DOHH2 (cell line): ENCODE data around the gene SIAH1.

Experiments
- H3F3A ChIP-seq: fragments of 200-600 bp; sonication (generic), shearing (Covaris generic); 2 replicates; pipeline ENCODE4 v1.6.0; 2016; ENCODE audit warnings: antibody characterized with exemption, mild to moderate bottlenecking; ENCODE audit not compliant: control insufficient read depth, insufficient read depth
- H3K27ac ChIP-seq: fragments of 200-600 bp; sonication (generic); 2 replicates; pipeline ENCODE4 v1.5.1; 2014; ENCODE audit warnings: low read depth, mild to moderate bottlenecking, low read length, moderate library complexity
- H3K27me3 ChIP-seq: fragments of 200-600 bp; sonication (generic); 2 replicates; pipeline ENCODE4 v1.6.1; 2014; ENCODE audit warnings: mild to moderate bottlenecking, low read length, mixed read lengths; ENCODE audit not compliant: control insufficient read depth
- H3K36me3 ChIP-seq: fragments of 200-600 bp; sonication (generic); 2 replicates; pipeline ENCODE4 v1.6.1; 2014; ENCODE audit warnings: mild to moderate bottlenecking, low read length, moderate library complexity, mixed read lengths; ENCODE audit not compliant: control insufficient read depth
- H3K4me1 ChIP-seq: fragments of 200-600 bp; sonication (generic); 2 replicates; pipeline ENCODE4 v1.6.1; 2014; ENCODE audit warnings: mild to moderate bottlenecking, low read length, mixed read lengths; ENCODE audit not compliant: control insufficient read depth
- H3K4me2 ChIP-seq: fragments of 200-600 bp; sonication (generic); 2 replicates; pipeline ENCODE4 v1.6.0; 2014; ENCODE audit warnings: mild to moderate bottlenecking, low read length, moderate library complexity
- H3K4me3 ChIP-seq: fragments of 200-600 bp; sonication (generic); 2 replicates; pipeline ENCODE4 v1.5.1; 2014; ENCODE audit warnings: mild to moderate bottlenecking, low read length, mixed read lengths
- H3K79me2 ChIP-seq: fragments of 200-600 bp; sonication (generic); 2 replicates; pipeline ENCODE4 v1.6.1; 2014; ENCODE audit warnings: mild to moderate bottlenecking, low read length, mixed read lengths; ENCODE audit not compliant: control insufficient read depth
- H3K9me2 ChIP-seq: fragments of 200-600 bp; sonication (generic); replicated peaks from 2 replicates; pipeline ENCODE4 v1.6.1; 2014; ENCODE audit warnings: mild to moderate bottlenecking, low read length, mixed read lengths; ENCODE audit not compliant: control insufficient read depth
- H3K9me3 ChIP-seq: fragments of 200-600 bp; sonication (generic); 2 replicates; pipeline ENCODE4 v1.6.1; 2014; ENCODE audit warnings: antibody characterized with exemption, low read length, mixed read lengths; ENCODE audit not compliant: control insufficient read depth, insufficient read depth
- H4K20me1 ChIP-seq: fragments of 200-600 bp; sonication (generic); 2 replicates; pipeline ENCODE4 v1.6.0; 2014; ENCODE audit warnings: low read depth, mild to moderate bottlenecking, antibody characterized with exemption, low read length, moderate library complexity; ENCODE audit not compliant: control insufficient read depth, insufficient read depth
- EZH2phosphoT487 ChIP-seq: fragments of 200-600 bp; sonication (generic); IDR thresholded peaks from 2 replicates; pipeline ENCODE4 v1.6.1; 2017; ENCODE audit warnings: borderline replicate concordance, mild to moderate bottlenecking, antibody characterized with exemption, low read length, moderate library complexity, mixed read lengths
- TF ChIP-seq, protein P1 (sequence below): fragments of 200-600 bp; sonication (generic); IDR thresholded peaks from one replicate; pipeline ENCODE4 v1.5.1; 2014; ENCODE audit warnings: antibody characterized with exemption, mild to moderate bottlenecking, low read depth, low read length; ENCODE audit not compliant: poor library complexity, severe bottlenecking

The SIAH1 gene

GRCh38 chr16:48433116-48433849, 48.1 kb upstream of the SIAH1 start:
- no peaks in the 10 kb centered on the region for H3K36me3 ChIP-seq
- H3K4me3 ChIP-seq = no peak overlapping the region; the same call in 1 of the 2 replicates
- no peaks in the 10 kb centered on the region for H4K20me1 ChIP-seq
- no peaks in the 10 kb centered on the region for H3K9me3 ChIP-seq
- H3K4me1 ChIP-seq = peaks cover 50% of the 10 kb centered on the region
- H3K27me3 ChIP-seq = peaks cover 8% of the 10 kb centered on the region; the same call in 1 of the 2 replicates
- peaks cover 4% of the 10 kb centered on the region for H3F3A ChIP-seq
- no peaks in the 10 kb centered on the region for H3K79me2 ChIP-seq
- no peaks in the 10 kb centered on the region for H3K9me2 ChIP-seq
- H3K4me2 ChIP-seq = peak overlapping the region; percentile 26; the same call in 1 of the 2 replicates
- no peak overlapping the region for H3K27ac ChIP-seq
- no peak for TF ChIP-seq EZH2phosphoT487
- TF ChIP-seq, protein P1, sequence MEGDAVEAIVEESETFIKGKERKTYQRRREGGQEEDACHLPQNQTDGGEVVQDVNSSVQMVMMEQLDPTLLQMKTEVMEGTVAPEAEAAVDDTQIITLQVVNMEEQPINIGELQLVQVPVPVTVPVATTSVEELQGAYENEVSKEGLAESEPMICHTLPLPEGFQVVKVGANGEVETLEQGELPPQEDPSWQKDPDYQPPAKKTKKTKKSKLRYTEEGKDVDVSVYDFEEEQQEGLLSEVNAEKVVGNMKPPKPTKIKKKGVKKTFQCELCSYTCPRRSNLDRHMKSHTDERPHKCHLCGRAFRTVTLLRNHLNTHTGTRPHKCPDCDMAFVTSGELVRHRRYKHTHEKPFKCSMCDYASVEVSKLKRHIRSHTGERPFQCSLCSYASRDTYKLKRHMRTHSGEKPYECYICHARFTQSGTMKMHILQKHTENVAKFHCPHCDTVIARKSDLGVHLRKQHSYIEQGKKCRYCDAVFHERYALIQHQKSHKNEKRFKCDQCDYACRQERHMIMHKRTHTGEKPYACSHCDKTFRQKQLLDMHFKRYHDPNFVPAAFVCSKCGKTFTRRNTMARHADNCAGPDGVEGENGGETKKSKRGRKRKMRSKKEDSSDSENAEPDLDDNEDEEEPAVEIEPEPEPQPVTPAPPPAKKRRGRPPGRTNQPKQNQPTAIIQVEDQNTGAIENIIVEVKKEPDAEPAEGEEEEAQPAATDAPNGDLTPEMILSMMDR = no peak

DNA sequence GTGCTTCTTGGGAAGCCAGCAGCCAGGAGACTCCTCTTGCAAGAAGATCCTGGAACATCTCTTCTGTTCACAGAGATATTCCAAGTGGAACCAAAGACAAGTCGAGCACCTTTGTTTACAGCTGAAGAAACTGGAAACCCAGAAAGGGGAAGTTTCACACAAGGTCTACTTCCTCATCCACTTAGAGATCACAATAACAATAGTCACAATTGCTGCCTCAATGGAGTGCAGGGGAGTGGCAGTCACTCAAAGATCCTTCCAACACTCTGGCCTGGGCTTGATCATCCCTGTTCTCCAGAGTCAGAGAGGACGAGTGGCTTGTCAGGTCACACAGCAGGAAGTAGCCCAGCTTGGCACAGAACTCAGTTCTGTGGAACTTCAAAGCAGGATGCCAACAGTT, 46.9 kb upstream of the SIAH1 start:
- no peaks in the 10 kb centered on the region for H3K9me2 ChIP-seq
- H4K20me1 ChIP-seq = no peaks in the 10 kb centered on the region
- peaks cover 56% of the 10 kb centered on the region for H3K4me1 ChIP-seq
- no peaks in the 10 kb centered on the region for H3K9me3 ChIP-seq
- peak overlapping the region; percentile 69 for H3K4me2 ChIP-seq
- peaks cover 4% of the 10 kb centered on the region for H3F3A ChIP-seq
- peak overlapping the region; percentile 67 for H3K27ac ChIP-seq
- no peaks in the 10 kb centered on the region for H3K36me3 ChIP-seq
- TF ChIP-seq, protein P1 = no peak
- no peak for TF ChIP-seq EZH2phosphoT487
- peak overlapping the region; percentile 56 for H3K4me3 ChIP-seq
- H3K27me3 ChIP-seq = peaks cover 3% of the 10 kb centered on the region; the same call in 1 of the 2 replicates
- H3K79me2 ChIP-seq = no peaks in the 10 kb centered on the region

DNA sequence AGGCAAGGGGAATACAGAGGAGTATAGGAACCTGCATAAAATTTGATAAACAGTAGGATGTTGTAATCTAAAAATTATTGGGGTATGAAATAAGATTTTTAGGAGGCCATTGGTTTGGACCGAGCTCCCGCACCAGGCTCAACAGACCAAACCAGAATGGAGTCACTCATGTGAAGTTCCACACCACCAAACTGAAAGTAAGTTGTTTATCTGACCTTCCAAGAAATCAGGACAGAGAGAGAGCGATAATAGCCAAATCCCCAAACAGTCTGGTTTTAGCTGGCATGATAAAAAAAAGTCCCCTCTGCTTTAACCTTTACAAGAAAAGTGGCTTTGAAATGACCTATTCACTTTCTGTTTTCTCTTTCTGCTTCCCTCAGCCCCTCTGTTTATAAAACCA, 45.7 kb upstream of the SIAH1 start:
- TF ChIP-seq EZH2phosphoT487 = no peak
- TF ChIP-seq, protein P1 = no peak
- Histone ChIP-seq H3K9me2 (no peaks in the 10 kb centered on the region), H3K27me3 (no peaks in the 10 kb centered on the region), H3K79me2 (no peaks in the 10 kb centered on the region), H3K4me3 (peak overlapping the region; percentile 38; the same call in 1 of the 2 replicates), H3K27ac (no peak overlapping the region), H3K9me3 (no peaks in the 10 kb centered on the region), H3F3A (peaks cover 4% of the 10 kb centered on the region), H3K4me1 (peaks cover 68% of the 10 kb centered on the region), H3K4me2 (peak overlapping the region; percentile 50), H4K20me1 (no peaks in the 10 kb centered on the region), H3K36me3 (no peaks in the 10 kb centered on the region)
